MG63 (cell line): ENCODE measurements around the gene KRT85. TPM values are rescaled to one million over a fixed set of nuclear protein-coding genes. Genes with fewer than 3 reads are reported as not detected.
A peak's percentile ranks its signal among the peaks of the same experiment; 100 is the strongest.
"Not testable (repeated sequence)": the region's sequence is repeated elsewhere in the genome, so short reads cannot be mapped to it uniquely, and the experiment has no call there.

Experiments used
- DNase-seq: peaks from one replicate; pipeline ENCODE4 v3.0.0-alpha.2; 2020
- H3K27me3 ChIP-seq: fragments of 250-450 bp; sonication (Bioruptor Pico); 2 replicates; pipeline ENCODE4 v1.5.1; 2020; ENCODE audit warnings: mild to moderate bottlenecking, moderate library complexity
- H3K36me3 ChIP-seq: fragments of 250-450 bp; sonication (Bioruptor Pico); 2 replicates; pipeline ENCODE4 v1.5.1; 2020; ENCODE audit warnings: mild to moderate bottlenecking, moderate library complexity
- H3K4me3 ChIP-seq: fragments of 250-450 bp; sonication (Bioruptor Pico); 2 replicates; pipeline ENCODE4 v1.5.1; 2020; ENCODE audit warnings: mild to moderate bottlenecking, moderate library complexity
- H3K9me3 ChIP-seq: fragments of 250-450 bp; sonication (Bioruptor Pico); 2 replicates; pipeline ENCODE4 v1.5.1; 2020; ENCODE audit warnings: mild to moderate bottlenecking, moderate library complexity
- total RNA-seq: library from RNA; depleted of rRNA; stranded (reverse); fragments of >200 nt; shearing (Covaris generic); gene quantifications from 2 replicates; pipeline ENCODE4 v1.2.3, GENCODE V29; 2014; ENCODE audit warnings: low replicate concordance

The KRT85 gene
- total RNA-seq, 1 experiment from 2014 or later, result not detected

GRCh38 chr12:52327052-52327829 is 40.0 kb downstream of the KRT85 start:
- DNase-seq, result peak; percentile 86
- Histone ChIP-seq H3K27me3 (no peaks in the 10 kb centered on the region), H3K9me3 (no peaks in the 10 kb centered on the region), H3K36me3 (no peaks in the 10 kb centered on the region), H3K4me3 (no peak overlapping the region)

GRCh38 chr12:52324153-52324444 is 43.2 kb downstream of the KRT85 start:
- no peaks in the 10 kb centered on the region for H3K9me3 ChIP-seq
- no peaks in the 10 kb centered on the region for H3K27me3 ChIP-seq
- no peak for DNase-seq
- H3K36me3 ChIP-seq, result no peaks in the 10 kb centered on the region
- no peak overlapping the region for H3K4me3 ChIP-seq

GRCh38 chr12:52323416-52324152 is 43.7 kb downstream of the KRT85 start:
- Histone ChIP-seq H3K27me3 (no peaks in the 10 kb centered on the region), H3K36me3 (no peaks in the 10 kb centered on the region), H3K9me3 (no peaks in the 10 kb centered on the region), H3K4me3 (no peak overlapping the region)
- no peak for DNase-seq

- DNase-seq, result no peak
- no peak overlapping the region for H3K4me3 ChIP-seq
- H3K27me3 ChIP-seq, result no peaks in the 10 kb centered on the region
- H3K9me3 ChIP-seq, result no peaks in the 10 kb centered on the region
- no peaks in the 10 kb centered on the region for H3K36me3 ChIP-seq
Observed at GRCh38 chr12:52323001-52323400, 44.3 kb downstream of the KRT85 start.

GRCh38 chr12:52322069-52322468 is 45.2 kb downstream of the KRT85 start:
- H3K4me3 ChIP-seq, result no peak overlapping the region
- H3K9me3 ChIP-seq, result no peaks in the 10 kb centered on the region
- no peak for DNase-seq
- no peaks in the 10 kb centered on the region for H3K27me3 ChIP-seq
- H3K36me3 ChIP-seq, result no peaks in the 10 kb centered on the region

- Histone ChIP-seq H3K9me3 (no peaks in the 10 kb centered on the region), H3K27me3 (no peaks in the 10 kb centered on the region)
- DNase-seq, result no peak
Observed at GRCh38 chr12:52321418-52321817, 45.9 kb downstream of the KRT85 start.

GRCh38 chr12:52320784-52321400 is 46.4 kb downstream of the KRT85 start, which contains the start of gene KRT83:
TSS of gene KRT83 (minus strand) at chr12:52321398. CDS start at chr12:52321335, 63 bp downstream.
- Histone ChIP-seq H3K27me3 (no peaks in the 10 kb centered on the region), H3K36me3 (no peaks in the 10 kb centered on the region), H3K9me3 (no peaks in the 10 kb centered on the region), H3K4me3 (no peak within 1 kb of the TSS)
- no peak for DNase-seq

More at GRCh38 chr12:52321418-52321817, 45.9 kb downstream of the KRT85 start:
- H3K36me3 ChIP-seq, result no peaks in the 10 kb centered on the region
- H3K4me3 ChIP-seq, result no peak overlapping the region

- Histone ChIP-seq H3K36me3 (no peaks in the 10 kb centered on the region), H3K27me3 (no peaks in the 10 kb centered on the region), H3K9me3 (no peaks in the 10 kb centered on the region), H3K4me3 (no peak overlapping the region)
- DNase-seq, result no peak
Observed at GRCh38 chr12:52319097-52319496, 48.2 kb downstream of the KRT85 start.

GRCh38 chr12:52318241-52318990 is 48.9 kb downstream of the KRT85 start:
- no peaks in the 10 kb centered on the region for H3K36me3 ChIP-seq
- H3K9me3 ChIP-seq, result no peaks in the 10 kb centered on the region
- DNase-seq, result no peak
- no peaks in the 10 kb centered on the region for H3K27me3 ChIP-seq
- H3K4me3 ChIP-seq, result no peak overlapping the region

GRCh38 chr12:52317468-52318052 is 49.7 kb downstream of the KRT85 start:
- no peaks in the 10 kb centered on the region for H3K27me3 ChIP-seq
- H3K9me3 ChIP-seq, result no peaks in the 10 kb centered on the region
- no peaks in the 10 kb centered on the region for H3K36me3 ChIP-seq
- H3K4me3 ChIP-seq, result no peak overlapping the region
- no peak for DNase-seq

GRCh38 chr12:52316701-52317100 is 50.6 kb downstream of the KRT85 start:
- Histone ChIP-seq H3K27me3 (no peaks in the 10 kb centered on the region), H3K9me3 (no peaks in the 10 kb centered on the region), H3K4me3 (no peak overlapping the region), H3K36me3 (no peaks in the 10 kb centered on the region)
- no peak for DNase-seq

- no peak overlapping the region for H3K4me3 ChIP-seq
- no peaks in the 10 kb centered on the region for H3K36me3 ChIP-seq
- no peak for DNase-seq
- no peaks in the 10 kb centered on the region for H3K27me3 ChIP-seq
- no peaks in the 10 kb centered on the region for H3K9me3 ChIP-seq
Observed at GRCh38 chr12:52316290-52316689, 51.0 kb downstream of the KRT85 start.

- not testable (repeated sequence) for H3K36me3 ChIP-seq, H3K9me3 ChIP-seq, H3K4me3 ChIP-seq, H3K27me3 ChIP-seq
- peak; percentile 39 for DNase-seq
Observed at GRCh38 chr12:52315721-52316120, 51.6 kb downstream of the KRT85 start.

GRCh38 chr12:52314511-52314910 is 52.8 kb downstream of the KRT85 start:
- H3K4me3 ChIP-seq, result no peak overlapping the region
- H3K9me3 ChIP-seq, result no peaks in the 10 kb centered on the region
- H3K36me3 ChIP-seq, result no peaks in the 10 kb centered on the region
- H3K27me3 ChIP-seq, result no peaks in the 10 kb centered on the region
- no peak for DNase-seq

GRCh38 chr12:52313926-52314325 is 53.4 kb downstream of the KRT85 start:
- DNase-seq, result no peak
- no peaks in the 10 kb centered on the region for H3K27me3 ChIP-seq
- H3K4me3 ChIP-seq, result no peak overlapping the region
- no peaks in the 10 kb centered on the region for H3K36me3 ChIP-seq
- no peaks in the 10 kb centered on the region for H3K9me3 ChIP-seq

- Histone ChIP-seq H3K9me3 (no peaks in the 10 kb centered on the region), H3K4me3 (no peak overlapping the region), H3K27me3 (no peaks in the 10 kb centered on the region), H3K36me3 (no peaks in the 10 kb centered on the region)
- DNase-seq, result no peak
Observed at GRCh38 chr12:52313461-52313860, 53.8 kb downstream of the KRT85 start.

GRCh38 chr12:52312086-52312485 is 55.2 kb downstream of the KRT85 start:
- Histone ChIP-seq H3K4me3 (no peak overlapping the region), H3K9me3 (no peaks in the 10 kb centered on the region), H3K27me3 (no peaks in the 10 kb centered on the region), H3K36me3 (no peaks in the 10 kb centered on the region)
- DNase-seq, result no peak
